Colonic mucosa (tissue), 4 donors: ENCODE results near the gene SEC24C. TPM values are rescaled to one million over a fixed set of nuclear protein-coding genes. Genes with fewer than 3 reads are reported as not detected.

Experiments
- DNase-seq: peaks from one replicate; pipeline ENCODE4 v3.0.0-alpha.2; 2020
- H3K27ac ChIP-seq: fragments of 200-600 bp; one replicate; pipeline ENCODE4 v1.8.0; 2021
- H3K27me3 ChIP-seq: fragments of 200-600 bp; one replicate; pipeline ENCODE4 v1.8.0; 2021
- H3K36me3 ChIP-seq: fragments of 200-600 bp; one replicate; pipeline ENCODE4 v1.8.0; 2021
- H3K4me1 ChIP-seq: fragments of 200-600 bp; one replicate; pipeline ENCODE4 v1.8.0; 2021; ENCODE audit warnings: mild to moderate bottlenecking
- H3K4me3 ChIP-seq: fragments of 200-600 bp; one replicate; pipeline ENCODE4 v1.8.0; 2021
- H3K9ac ChIP-seq, 2 donors: one replicate each; pipeline ENCODE4 v1.7.0; 2013; ENCODE audit warnings: control low read depth in 2 of 2, low read depth in 2 of 2, low read length in 2 of 2
- H3K9me3 ChIP-seq: fragments of 200-600 bp; one replicate; pipeline ENCODE4 v1.8.0; 2021
- CTCF ChIP-seq: fragments of 200-600 bp; IDR thresholded peaks from one replicate; pipeline ENCODE4 v1.8.0; 2022; ENCODE audit warnings: antibody characterized with exemption, mild to moderate bottlenecking
- intact Hi-C: fragments of 100-400 bp; cut with DNase I; formaldehyde crosslinking; loops from one replicate; pipeline ENCODE4 v1.14.1; 2022
- total RNA-seq, 2 donors: library from RNA; stranded (reverse); fragmentation: NEBNext Ultra II Directional in 1 of 2; extraction: Animal tissue kit (Norgen Biotek cat#: 25700) in 1 of 2; gene quantifications; one replicate each; pipeline ENCODE4 v1.2.1, GENCODE V29; 2021
- donor health status: healthy.
- donor health status: DM: no; HTN: no; CAD: no.
- donor health status: DM: no; HTN: no; CAD: no.

SEC24C gene
- total RNA-seq, 2 donors from 2014 or later = 66.0 to 94.8 TPM

- H3K36me3 ChIP-seq = no peaks in the 10 kb centered on the region
- H3K9me3 ChIP-seq = no peaks in the 10 kb centered on the region
- no peaks in the 10 kb centered on the region for H3K27me3 ChIP-seq
- H3K4me1 ChIP-seq = no peaks in the 10 kb centered on the region
- H3K9ac ChIP-seq = no peak overlapping the region
- H3K4me3 ChIP-seq = no peak overlapping the region
- H3K27ac ChIP-seq = no peak overlapping the region
- TF ChIP-seq CTCF = no peak
- intact Hi-C loops = no loop called here
- DNase-seq = no peak
Observed at GRCh38 chr10:73813333-73813732, 69.2 kb downstream of the SEC24C start.

DNA sequence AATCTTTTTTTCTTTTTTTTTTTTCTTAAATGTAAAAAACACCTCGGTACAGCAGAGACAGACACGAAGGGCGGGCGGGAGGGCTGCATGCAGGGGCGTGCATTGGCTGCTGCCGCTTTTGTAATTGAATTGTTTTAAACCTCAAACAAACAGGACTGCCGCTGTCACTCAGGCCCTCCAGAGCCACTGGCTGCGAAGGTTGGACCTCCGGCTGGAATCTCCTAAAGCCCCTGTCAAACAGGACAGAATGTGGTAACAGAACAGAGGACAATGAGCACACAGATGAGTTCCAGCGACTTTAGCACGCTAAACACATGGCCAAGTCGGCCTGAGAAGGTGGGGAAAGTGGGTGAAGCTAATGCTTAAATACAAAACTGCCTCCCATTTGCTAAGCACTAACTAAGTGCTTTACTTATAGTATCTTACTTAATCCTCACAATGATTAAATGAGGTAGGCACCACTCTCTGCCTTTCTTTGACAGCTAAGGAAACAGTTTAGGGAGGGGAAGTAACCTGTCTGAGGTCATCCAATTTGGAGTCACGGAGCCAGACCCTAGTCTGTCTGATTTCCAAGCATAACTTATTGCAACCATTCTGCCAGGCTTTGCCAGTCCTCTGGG, 70.2 kb downstream of the SEC24C start:
- no peaks in the 10 kb centered on the region for H3K9me3 ChIP-seq
- no peaks in the 10 kb centered on the region for H3K36me3 ChIP-seq
- peaks cover under 1% of the 10 kb centered on the region for H3K4me1 ChIP-seq
- intact Hi-C loops = no loop called here
- TF ChIP-seq CTCF = no peak
- H3K9ac ChIP-seq = no peak overlapping the region
- no peak for DNase-seq
- H3K4me3 ChIP-seq = no peak overlapping the region
- H3K27ac ChIP-seq = no peak overlapping the region
- H3K27me3 ChIP-seq = no peaks in the 10 kb centered on the region

DNA sequence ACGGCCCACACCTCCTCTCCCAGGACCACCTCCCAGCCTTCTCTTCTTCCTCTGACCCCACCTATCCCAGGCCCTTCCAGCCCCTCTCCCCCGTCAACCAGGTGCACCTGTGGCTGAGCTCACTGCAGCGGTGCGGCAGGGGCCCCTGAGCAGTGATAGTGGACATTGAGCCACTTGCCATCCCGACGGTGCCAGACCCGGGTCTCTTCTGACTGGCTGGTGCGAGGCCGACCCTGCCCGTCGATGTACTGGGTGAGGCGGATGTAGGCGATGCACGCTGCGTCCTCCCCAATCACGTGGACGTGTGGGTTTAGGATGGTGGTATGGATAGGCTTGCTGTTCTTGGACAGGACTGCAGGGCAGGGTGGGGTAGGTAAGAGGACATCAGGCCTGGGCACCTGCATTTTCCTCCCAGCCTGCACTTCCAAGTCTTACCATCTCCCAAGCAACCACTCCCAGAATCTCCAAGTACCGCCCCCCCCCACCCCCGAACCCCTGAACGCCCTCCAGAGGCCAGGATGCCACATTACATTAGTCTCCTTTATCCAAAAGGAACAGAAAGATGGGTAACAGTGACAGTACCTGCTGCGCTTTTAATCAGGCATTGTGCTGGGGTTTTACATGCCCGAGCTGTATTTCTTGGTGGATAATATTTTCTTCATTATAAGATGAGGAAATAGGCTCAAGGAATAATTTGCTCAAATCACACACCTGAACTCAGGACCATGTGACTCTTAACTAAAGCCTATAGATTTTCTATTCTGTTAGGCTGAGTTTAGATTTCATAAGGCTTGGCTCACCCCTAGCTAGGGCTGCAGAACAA, 70.9 kb downstream of the SEC24C start:
- no peak overlapping the region for H3K9ac ChIP-seq
- H3K27me3 ChIP-seq = no peaks in the 10 kb centered on the region
- H3K27ac ChIP-seq = no peak overlapping the region
- intact Hi-C loops = no loop called here
- TF ChIP-seq CTCF = no peak
- H3K4me1 ChIP-seq = peaks cover 8% of the 10 kb centered on the region
- DNase-seq = no peak
- H3K36me3 ChIP-seq = no peaks in the 10 kb centered on the region
- H3K9me3 ChIP-seq = no peaks in the 10 kb centered on the region
- no peak overlapping the region for H3K4me3 ChIP-seq

DNA sequence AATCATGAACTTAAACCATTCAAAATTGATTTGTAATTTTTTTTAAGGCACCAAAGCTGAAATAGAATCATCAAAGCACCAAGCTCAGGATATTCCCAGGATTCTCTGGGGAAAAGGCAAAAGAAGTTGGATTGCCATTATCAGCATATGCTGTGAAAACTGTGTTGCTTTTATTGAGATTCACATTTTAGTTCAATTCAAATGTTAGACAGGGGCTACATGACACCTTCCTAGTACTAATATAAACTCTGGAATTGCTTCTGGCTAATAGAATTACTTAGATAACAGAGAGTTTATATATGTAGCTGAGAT, 71.5 kb downstream of the SEC24C start:
- Histone ChIP-seq H3K9me3 (no peaks in the 10 kb centered on the region), H3K4me1 (peaks cover 8% of the 10 kb centered on the region), H3K36me3 (no peaks in the 10 kb centered on the region), H3K4me3 (no peak overlapping the region), H3K9ac (no peak overlapping the region), H3K27ac (no peak overlapping the region), H3K27me3 (no peaks in the 10 kb centered on the region)
- no peak for DNase-seq
- TF ChIP-seq CTCF = no peak
- intact Hi-C loops = no loop called here

DNA sequence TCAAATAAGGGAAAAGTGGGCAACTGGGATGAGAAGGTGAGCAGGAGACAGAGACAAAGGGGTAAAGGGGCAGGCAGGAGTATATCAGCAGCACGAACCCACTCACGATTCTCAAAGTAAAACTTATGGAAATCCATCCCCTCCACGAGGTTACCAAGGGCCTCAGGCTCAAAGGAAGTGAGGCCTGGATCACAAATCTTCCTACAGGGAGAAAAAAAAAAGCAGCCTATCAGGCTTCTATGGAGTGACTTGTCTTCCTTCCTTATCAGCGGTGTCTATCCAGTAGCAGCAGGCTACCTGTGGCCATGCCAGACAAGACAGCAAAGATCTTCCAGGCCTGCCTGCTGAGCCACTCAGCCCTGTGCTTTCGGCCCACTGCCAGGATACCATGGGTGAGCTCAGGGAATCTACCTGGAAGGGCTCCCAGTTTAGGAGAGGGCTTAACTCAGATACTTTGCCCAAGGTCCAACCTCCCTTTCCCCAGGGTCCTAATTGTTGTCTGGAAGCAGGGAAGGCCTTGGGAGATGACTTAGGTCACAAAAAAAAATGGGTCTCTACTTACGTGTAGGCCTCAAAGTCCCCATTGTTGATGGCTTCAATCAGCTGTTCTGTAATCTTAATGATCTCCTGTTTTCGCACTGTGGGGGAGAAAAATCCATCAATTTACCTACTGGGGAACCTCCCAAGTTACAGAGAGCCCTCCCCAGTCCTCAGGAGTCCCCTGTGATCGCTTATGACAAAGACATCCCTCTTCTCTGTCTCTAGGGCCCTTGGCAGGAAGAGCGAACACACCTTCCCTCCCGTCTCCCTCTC, 73.0 kb downstream of the SEC24C start:
- intact Hi-C loops = no loop called here
- DNase-seq = no peak
- Histone ChIP-seq H3K4me3 (no peak overlapping the region), H3K4me1 (peaks cover 8% of the 10 kb centered on the region), H3K27ac (no peak overlapping the region), H3K9ac (no peak overlapping the region), H3K27me3 (no peaks in the 10 kb centered on the region), H3K36me3 (no peaks in the 10 kb centered on the region), H3K9me3 (no peaks in the 10 kb centered on the region)
- TF ChIP-seq CTCF = no peak
